Fibroblast of pulmonary artery (primary cell): Measurements from ENCODE around the gene TMTC1.

Experiments used
- DNase-seq: peaks from one replicate; pipeline ENCODE4 v3.0.0-alpha.2; 2010; ENCODE audit warnings: low read depth
- H3K4me3 ChIP-seq: replicated peaks from 2 replicates; pipeline ENCODE4 v1.5.1; 2011; ENCODE audit warnings: low read depth, mild to moderate bottlenecking, control low read depth, low read length, moderate library complexity
- TF ChIP-seq, protein P1 (sequence below): IDR thresholded peaks from 2 replicates; pipeline ENCODE4 v1.5.1; 2011; ENCODE audit warnings: mild to moderate bottlenecking, control low read depth, low read length, inconsistent platforms; ENCODE audit errors: missing control alignments

TMTC1 gene

DNA sequence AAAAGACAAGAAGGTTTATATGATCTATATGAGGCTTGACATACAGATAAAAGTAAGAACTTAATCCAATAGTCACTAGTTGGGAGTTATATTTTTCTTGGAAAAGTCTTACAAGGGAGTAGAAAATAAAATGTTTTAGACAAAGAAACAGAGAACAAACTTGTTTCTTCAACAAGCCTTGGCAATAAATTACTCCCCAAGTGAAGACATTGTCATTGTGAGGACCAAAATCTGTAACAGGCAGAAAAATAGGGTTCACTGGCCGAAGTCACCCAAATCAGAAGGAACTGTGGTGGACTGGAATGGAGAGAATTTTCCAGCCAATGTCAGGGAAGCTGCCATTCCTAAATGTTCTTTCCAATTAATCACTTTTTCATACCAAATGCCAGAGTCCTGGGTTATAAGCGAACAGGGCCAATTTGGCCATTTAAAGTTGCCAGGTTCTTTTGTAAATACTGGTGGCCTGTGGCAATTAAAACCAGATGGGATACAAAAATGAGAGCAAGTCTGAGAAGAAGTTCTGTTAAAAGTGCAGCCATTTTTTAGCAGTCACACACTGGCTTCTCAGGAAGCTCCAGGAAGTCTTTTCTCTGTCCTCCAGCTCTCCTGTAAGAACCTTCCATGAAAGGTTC is 168.9 kb downstream of the TMTC1 start:
- no peak overlapping the region for H3K4me3 ChIP-seq
- TF ChIP-seq, protein P1, sequence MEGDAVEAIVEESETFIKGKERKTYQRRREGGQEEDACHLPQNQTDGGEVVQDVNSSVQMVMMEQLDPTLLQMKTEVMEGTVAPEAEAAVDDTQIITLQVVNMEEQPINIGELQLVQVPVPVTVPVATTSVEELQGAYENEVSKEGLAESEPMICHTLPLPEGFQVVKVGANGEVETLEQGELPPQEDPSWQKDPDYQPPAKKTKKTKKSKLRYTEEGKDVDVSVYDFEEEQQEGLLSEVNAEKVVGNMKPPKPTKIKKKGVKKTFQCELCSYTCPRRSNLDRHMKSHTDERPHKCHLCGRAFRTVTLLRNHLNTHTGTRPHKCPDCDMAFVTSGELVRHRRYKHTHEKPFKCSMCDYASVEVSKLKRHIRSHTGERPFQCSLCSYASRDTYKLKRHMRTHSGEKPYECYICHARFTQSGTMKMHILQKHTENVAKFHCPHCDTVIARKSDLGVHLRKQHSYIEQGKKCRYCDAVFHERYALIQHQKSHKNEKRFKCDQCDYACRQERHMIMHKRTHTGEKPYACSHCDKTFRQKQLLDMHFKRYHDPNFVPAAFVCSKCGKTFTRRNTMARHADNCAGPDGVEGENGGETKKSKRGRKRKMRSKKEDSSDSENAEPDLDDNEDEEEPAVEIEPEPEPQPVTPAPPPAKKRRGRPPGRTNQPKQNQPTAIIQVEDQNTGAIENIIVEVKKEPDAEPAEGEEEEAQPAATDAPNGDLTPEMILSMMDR, result no peak
- no peak for DNase-seq

DNA sequence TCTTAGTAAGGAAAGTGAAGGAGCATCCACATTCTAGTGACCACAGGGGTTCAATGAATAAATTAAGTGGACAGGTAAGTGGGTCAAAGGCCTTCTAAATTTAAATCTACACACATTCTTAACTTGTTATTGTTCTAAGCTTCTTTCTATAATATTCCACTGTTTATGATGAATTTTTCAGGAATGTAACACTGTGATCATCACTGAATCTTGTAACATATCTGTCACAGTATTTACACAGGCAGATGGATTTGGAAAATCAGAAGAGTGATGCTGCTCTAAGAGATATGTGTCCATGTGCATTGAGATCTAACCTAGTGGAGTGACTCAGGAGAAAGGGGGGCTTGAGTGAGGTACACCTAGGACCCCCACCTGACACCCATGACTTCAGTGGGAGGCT is 170.8 kb downstream of the TMTC1 start:
- DNase-seq, result no peak
- TF ChIP-seq, protein P1, result no peak

DNA sequence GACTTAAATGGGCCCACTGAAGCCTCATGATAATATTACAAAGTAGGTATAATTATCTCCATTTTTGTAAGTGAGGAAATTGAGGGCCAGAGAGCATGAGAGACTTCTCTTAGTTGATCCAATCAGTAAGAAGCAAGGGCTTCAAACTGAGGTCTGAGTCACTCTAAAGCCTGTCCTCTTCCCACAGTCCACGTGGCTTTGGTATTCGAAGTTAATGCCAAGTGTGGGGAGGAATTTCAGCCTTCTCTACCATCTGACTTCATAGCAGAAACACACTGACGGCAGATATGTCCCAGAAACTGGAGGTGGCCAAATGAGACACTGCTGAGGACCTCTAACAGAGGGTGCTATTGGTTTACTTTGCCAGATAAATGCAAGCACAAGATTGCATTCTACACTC is 171.8 kb downstream of the TMTC1 start:
- TF ChIP-seq, protein P1, result no peak
- DNase-seq, result peak; percentile 84

More for the DNA sequence above, 170.8 kb downstream of the TMTC1 start:
- no peak overlapping the region for H3K4me3 ChIP-seq

DNA sequence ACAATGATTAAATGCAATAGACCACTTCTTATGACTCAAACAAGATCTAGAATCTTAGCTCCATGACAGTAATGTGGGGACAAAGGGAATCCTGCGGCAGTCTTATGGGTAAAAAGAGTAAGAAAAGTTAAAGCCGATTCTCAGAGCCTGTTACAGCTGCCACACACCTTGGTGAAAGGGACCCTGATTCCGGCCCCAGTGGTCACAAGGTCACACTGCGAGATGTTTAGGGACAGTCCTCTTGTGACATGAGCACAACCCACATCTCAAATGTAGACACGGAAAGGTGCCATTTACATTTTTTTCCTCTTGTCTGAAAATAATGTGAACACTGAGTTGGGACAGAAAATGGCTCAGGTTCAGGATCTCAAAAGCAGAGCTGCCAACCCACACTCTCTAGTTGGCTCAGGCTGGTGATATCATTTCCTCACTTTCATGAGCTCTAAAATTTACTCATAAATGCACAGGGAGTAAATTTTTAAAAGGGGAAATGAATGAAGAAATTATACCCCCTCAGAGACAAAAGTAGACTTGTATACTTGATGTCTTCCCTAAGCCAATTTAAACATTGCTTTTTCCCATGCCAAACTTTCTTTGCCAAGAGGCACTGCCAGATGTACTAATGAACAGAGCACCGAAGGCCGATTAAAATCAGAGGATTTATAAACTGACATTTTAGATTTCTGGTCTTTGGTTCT is 173.1 kb downstream of the TMTC1 start:
- DNase-seq, result peak; percentile 52
- TF ChIP-seq, protein P1, result no peak
- no peak overlapping the region for H3K4me3 ChIP-seq

More for the DNA sequence above, 171.8 kb downstream of the TMTC1 start:
- no peak overlapping the region for H3K4me3 ChIP-seq

DNA sequence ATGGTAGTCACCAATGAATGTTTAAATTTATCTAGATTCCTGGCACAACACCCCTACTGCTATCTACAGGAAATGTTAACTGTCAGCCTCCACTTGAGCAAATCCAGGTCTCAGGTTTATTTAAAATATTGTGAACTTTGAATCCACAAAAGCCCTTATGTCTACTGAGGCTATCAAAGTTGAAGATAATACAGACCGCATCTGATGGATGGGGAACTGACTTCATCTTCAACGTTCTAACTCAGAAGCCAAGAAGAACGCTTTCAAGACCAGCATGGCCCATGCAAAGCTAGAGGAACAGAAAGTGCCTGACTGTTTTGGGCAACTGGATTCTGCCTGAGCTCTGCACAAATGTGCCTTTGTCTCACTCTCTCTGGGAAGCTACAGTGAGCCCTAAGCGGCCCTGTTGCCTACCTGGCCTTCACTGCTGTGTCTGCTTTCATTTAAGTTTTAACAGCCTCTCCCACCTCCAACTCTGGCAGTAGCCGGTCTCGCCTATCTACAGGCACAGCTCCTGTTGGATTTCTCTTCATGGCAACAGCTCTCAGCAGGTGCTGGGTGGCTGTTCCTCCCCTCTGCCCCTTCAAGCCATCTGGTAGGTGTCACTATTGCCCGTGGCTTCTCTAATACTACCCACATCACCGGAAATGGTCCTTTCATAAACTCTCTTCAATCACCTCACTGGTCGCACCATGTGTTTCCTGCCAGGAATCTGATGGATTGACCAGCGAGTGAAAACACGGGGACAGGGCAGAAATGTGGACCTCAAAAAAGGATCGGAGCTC is 174.1 kb downstream of the TMTC1 start:
- peak; percentile 62 for DNase-seq
- TF ChIP-seq, protein P1, result no peak
- no peak overlapping the region for H3K4me3 ChIP-seq

DNA sequence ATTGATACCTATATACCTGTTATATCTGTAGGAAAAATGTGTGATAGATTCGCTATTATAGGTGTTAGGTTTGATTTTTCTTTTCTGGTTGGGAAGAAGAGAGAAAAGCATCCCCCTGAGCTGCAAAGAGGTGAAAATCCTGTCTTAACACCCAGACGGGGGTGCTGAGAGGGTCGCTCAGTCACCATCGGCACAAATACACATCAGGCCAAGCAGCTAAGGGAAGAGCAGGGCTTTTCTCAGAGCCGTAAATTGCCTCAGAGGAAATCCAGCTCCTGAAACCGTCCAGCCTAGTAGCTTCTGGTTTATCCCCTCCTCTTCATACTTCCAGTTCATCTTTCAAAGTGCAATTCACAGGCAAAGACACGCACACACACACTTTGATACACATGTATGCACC is 175.2 kb downstream of the TMTC1 start:
- no peak overlapping the region for H3K4me3 ChIP-seq
- TF ChIP-seq, protein P1, result no peak
- peak; percentile 19 for DNase-seq
